ENCODE results near the gene TTLL11. TPM values are rescaled to one million over a fixed set of nuclear protein-coding genes. Genes with fewer than 3 reads are reported as not detected.
"Not testable (repeated sequence)": the region's sequence is repeated elsewhere in the genome, so short reads cannot be mapped to it uniquely, and the experiment has no call there.

TTLL11 gene
- total RNA-seq, 1 experiment from 2014 or later = 13.6 TPM

DNA sequence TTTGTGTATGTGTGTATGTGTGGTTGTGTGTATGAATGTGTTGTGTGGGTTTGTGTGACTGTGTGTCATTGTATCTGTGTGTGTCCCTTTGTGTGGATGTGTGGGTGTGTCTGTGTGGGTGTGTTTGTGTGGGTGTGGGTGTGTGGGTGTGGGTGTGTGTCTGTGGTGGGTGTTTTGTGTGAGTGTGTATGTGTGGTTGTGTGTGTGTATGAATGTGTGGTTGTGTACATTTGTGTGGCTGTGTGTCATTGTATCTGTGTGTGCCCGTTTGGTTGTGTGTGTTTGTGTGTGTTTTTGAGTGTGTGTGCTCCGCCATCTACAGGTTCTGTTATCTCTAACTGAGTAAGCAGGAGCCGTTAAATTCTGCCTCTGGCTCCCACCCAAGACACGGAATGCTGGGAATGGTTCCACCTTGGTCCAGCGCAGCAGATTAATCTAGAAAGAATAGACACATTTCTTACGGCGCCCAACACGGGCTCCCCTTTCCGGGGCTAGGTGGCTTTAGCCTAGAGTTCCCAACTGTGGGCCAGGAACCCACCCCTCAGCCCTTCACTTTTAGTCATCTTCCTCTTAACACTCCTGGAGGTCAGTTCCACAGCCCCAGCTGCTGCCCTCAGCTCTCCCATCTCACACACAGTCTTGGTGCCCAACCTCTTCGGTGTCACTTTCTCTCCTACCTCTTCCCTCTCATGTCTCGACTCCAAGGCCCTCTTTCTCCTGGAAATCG is 197.1 kb downstream of the TTLL11 start:
- H3K4me1 Mint-ChIP-seq (ENCODE audit: insufficient read depth, unreplicated experiment) = no peaks in the 10 kb centered on the region
- no peak overlapping the region for H3K27ac Mint-ChIP-seq (ENCODE audit: low read depth, unreplicated experiment)

DNA sequence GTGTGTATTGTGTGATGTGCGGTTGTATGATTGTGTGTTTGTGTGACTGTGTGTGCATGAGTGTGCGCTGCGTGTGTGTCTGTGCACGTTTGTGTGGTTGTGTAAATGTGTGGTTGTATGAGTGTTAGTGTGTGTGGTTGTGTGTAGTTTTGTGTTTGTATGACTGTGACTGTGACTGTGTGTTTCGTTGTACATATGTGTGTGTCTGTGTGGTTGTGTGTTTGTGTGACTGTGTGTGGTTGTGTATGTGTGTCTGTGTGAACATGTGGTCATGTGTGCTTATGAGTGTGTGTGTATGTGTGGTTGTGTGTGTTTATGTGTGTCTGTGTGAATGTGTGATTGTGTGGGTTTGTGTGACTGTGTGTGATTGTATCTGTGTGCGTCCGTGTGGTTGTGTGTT is 197.8 kb downstream of the TTLL11 start:
- intact Hi-C loops (cut with micrococcal nuclease) = no loop called here
- no peak overlapping the region for H3K4me3 Mint-ChIP-seq (ENCODE audit: unreplicated experiment)
- H3K36me3 Mint-ChIP-seq (ENCODE audit: insufficient read depth, unreplicated experiment) = peaks cover 11% of the 10 kb centered on the region
- no peaks in the 10 kb centered on the region for H3K27me3 Mint-ChIP-seq (ENCODE audit: insufficient read depth, unreplicated experiment)
- H3K9me3 Mint-ChIP-seq (ENCODE audit: unreplicated experiment) = peaks cover 8% of the 10 kb centered on the region
- BruUV-seq (replicated peaks) = no TSS peak
- no peak for DNase-seq (ENCODE audit: unreplicated experiment)
- H3K27ac Mint-ChIP-seq (ENCODE audit: low read depth, unreplicated experiment) = no peak overlapping the region
- ChIA-PET CTCF (no interaction called here), POLR2A (no interaction called here)
- no peaks in the 10 kb centered on the region for H3K4me1 Mint-ChIP-seq (ENCODE audit: insufficient read depth, unreplicated experiment)
- TF ChIP-seq, protein P1, sequence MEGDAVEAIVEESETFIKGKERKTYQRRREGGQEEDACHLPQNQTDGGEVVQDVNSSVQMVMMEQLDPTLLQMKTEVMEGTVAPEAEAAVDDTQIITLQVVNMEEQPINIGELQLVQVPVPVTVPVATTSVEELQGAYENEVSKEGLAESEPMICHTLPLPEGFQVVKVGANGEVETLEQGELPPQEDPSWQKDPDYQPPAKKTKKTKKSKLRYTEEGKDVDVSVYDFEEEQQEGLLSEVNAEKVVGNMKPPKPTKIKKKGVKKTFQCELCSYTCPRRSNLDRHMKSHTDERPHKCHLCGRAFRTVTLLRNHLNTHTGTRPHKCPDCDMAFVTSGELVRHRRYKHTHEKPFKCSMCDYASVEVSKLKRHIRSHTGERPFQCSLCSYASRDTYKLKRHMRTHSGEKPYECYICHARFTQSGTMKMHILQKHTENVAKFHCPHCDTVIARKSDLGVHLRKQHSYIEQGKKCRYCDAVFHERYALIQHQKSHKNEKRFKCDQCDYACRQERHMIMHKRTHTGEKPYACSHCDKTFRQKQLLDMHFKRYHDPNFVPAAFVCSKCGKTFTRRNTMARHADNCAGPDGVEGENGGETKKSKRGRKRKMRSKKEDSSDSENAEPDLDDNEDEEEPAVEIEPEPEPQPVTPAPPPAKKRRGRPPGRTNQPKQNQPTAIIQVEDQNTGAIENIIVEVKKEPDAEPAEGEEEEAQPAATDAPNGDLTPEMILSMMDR (IDR thresholded peaks at IDR 0.05; ENCODE audit: unreplicated experiment) = no peak

More for the DNA sequence above, 197.1 kb downstream of the TTLL11 start:
- intact Hi-C loops (cut with micrococcal nuclease) = no loop called here
- ChIA-PET CTCF (interaction anchor here (0.9 kb wide), 1 partner anchor 35 kb away, joined by 3 read pairs; no protein-coding TSS in a partner anchor), POLR2A (no interaction called here)
- H3K27me3 Mint-ChIP-seq (ENCODE audit: insufficient read depth, unreplicated experiment) = no peaks in the 10 kb centered on the region
- TF ChIP-seq, protein P1 (IDR thresholded peaks at IDR 0.05; ENCODE audit: unreplicated experiment) = no peak
- H3K36me3 Mint-ChIP-seq (ENCODE audit: insufficient read depth, unreplicated experiment) = peaks cover 7% of the 10 kb centered on the region
- peaks cover 12% of the 10 kb centered on the region for H3K9me3 Mint-ChIP-seq (ENCODE audit: unreplicated experiment)
- BruUV-seq (replicated peaks) = no TSS peak
- no peak for DNase-seq (ENCODE audit: unreplicated experiment)
- H3K4me3 Mint-ChIP-seq (ENCODE audit: unreplicated experiment) = no peak overlapping the region

DNA sequence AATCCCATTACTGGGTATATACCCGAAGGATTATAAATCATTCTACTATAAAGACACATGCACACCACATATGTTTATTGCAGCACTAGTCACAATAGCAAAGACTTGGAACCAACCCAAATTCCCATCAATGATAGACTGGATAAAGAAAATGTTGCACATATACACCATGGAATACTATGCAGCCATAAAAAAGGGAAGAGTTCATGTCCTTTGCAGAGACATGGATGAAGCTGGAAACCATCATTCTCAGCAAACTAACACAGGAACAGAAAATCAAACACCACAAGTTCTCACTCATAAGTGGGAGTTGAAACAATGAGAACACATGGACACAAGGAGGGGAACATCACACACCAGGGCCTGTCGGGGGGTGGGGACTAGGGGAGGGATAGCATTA is 198.7 kb downstream of the TTLL11 start:
- H3K4me3 Mint-ChIP-seq (ENCODE audit: unreplicated experiment); H3K9me3 Mint-ChIP-seq (ENCODE audit: unreplicated experiment); BruUV-seq (replicated peaks); H3K4me1 Mint-ChIP-seq (ENCODE audit: insufficient read depth, unreplicated experiment); H3K27me3 Mint-ChIP-seq (ENCODE audit: insufficient read depth, unreplicated experiment); POLR2A ChIA-PET; intact Hi-C loops (cut with micrococcal nuclease); DNase-seq (ENCODE audit: unreplicated experiment); H3K27ac Mint-ChIP-seq (ENCODE audit: low read depth, unreplicated experiment): not testable (repeated sequence)
- CTCF ChIA-PET = interaction anchor here (0.7 kb wide), 1 partner anchor 89 kb away, joined by 3 read pairs; no protein-coding TSS in a partner anchor
- peaks cover 14% of the 10 kb centered on the region for H3K36me3 Mint-ChIP-seq (ENCODE audit: insufficient read depth, unreplicated experiment)

DNA sequence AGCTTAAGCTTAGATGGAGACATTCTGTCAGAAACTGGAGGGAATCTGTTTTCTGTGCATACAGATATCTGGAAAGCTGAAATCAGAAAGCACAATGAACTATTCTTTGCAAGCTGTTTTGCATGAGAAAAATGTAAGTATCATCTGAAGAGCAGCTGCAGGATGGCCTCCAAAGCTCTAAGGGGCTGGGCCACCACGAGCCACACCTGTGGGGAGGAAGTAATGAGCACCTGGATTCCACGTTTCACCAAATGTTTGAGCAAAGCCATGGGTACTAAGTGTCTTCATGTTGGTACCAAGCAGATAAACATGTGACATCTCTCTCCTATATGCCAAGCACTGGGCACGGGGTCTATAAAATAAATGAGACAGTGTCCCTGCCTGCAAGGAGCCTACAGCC is 199.3 kb downstream of the TTLL11 start:
- peaks cover 14% of the 10 kb centered on the region for H3K36me3 Mint-ChIP-seq (ENCODE audit: insufficient read depth, unreplicated experiment)
- no peak overlapping the region for H3K4me3 Mint-ChIP-seq (ENCODE audit: unreplicated experiment)
- H3K27me3 Mint-ChIP-seq (ENCODE audit: insufficient read depth, unreplicated experiment) = no peaks in the 10 kb centered on the region
- TF ChIP-seq, protein P1 (IDR thresholded peaks at IDR 0.05; ENCODE audit: unreplicated experiment) = no peak
- no peak for DNase-seq (ENCODE audit: unreplicated experiment)
- H3K27ac Mint-ChIP-seq (ENCODE audit: low read depth, unreplicated experiment) = no peak overlapping the region
- H3K9me3 Mint-ChIP-seq (ENCODE audit: unreplicated experiment) = no peaks in the 10 kb centered on the region
- H3K4me1 Mint-ChIP-seq (ENCODE audit: insufficient read depth, unreplicated experiment) = no peaks in the 10 kb centered on the region
- no TSS peak for BruUV-seq (replicated peaks)
- CTCF ChIA-PET = no interaction called here
- POLR2A ChIA-PET = no interaction called here
- intact Hi-C loops (cut with micrococcal nuclease) = no loop called here
